HepG2 (cell line): ENCODE measurements around the gene ERCC2. TPM values are rescaled to one million over a fixed set of nuclear protein-coding genes. Genes with fewer than 3 reads are reported as not detected.

Source experiments
- ATAC-seq: fragments of 200-7000 bp; cut with Tn5 transposase; 3 replicates; pipeline ENCODE4 v1.9.1; 2020; ENCODE audit warnings: mild to moderate bottlenecking, moderate library complexity
- BruUV-seq: library from RNA; stranded (reverse); fragments of 400-500 nt; replicated peaks from 2 replicates; lab custom pipeline; 2021; lab: Mats Ljungman, UMichigan
- CTCF ChIA-PET: fragments of 300-600 bp; formaldehyde crosslinking; extraction: SDS; loops from one replicate; lab custom pipeline; 2021; ENCODE audit warnings: low total read pairs, inconsistent platforms, low intra/inter-chr PET ratio; lab: Yijun Ruan, JAX
- POLR2A ChIA-PET: fragments of 350-600 bp; sonication (Branson Sonifier 250); formaldehyde crosslinking; loops from one replicate; lab custom pipeline; 2020; ENCODE audit warnings: antibody characterized with exemption, inconsistent platforms; lab: Yijun Ruan, JAX
- DNase-seq: peaks from one replicate; pipeline ENCODE4 v3.0.0-alpha.2; 2015; ENCODE audit warnings: low spot score
- FAIRE-seq: peaks from 3 replicates; lab custom pipeline; 2011; peaks lifted over from hg19 to GRCh38; lab: Jason Lieb, UNC
- H2AFZ ChIP-seq: one replicate; pipeline ENCODE4 v1.6.1; 2011; ENCODE audit warnings: low read length, inconsistent platforms
- H3K27ac ChIP-seq: fragments of 300-600 bp; 3 replicates; pipeline ENCODE4 v1.8.0; 2011; ENCODE audit warnings: mixed run types, mild to moderate bottlenecking, mixed read lengths, low read length, inconsistent platforms; ENCODE audit not compliant: insufficient read depth; ENCODE audit errors: extremely low read length
- H3K27me3 ChIP-seq, 2 experiments: fragments of 200-600 bp in 1 of 2; 2 replicates in 1 of 2; 3 replicates in 1 of 2; pipeline versions ENCODE4 v1.6.0 to v1.8.0; 2011; ENCODE audit warnings: low read length in 2 of 2, mild to moderate bottlenecking in 2 of 2, moderate library complexity in 2 of 2, inconsistent platforms in 1 of 2; ENCODE audit not compliant: insufficient read depth in 2 of 2, control insufficient read depth in 1 of 2
- H3K36me3 ChIP-seq, 2 experiments: fragments of 200-600 bp in 1 of 2; replicated peaks in 1 of 2; 2 replicates in 1 of 2; 3 replicates in 1 of 2; pipeline versions ENCODE4 v1.5.1 to v1.8.0; 2011; ENCODE audit warnings: low read length in 2 of 2, inconsistent platforms in 1 of 2; ENCODE audit not compliant: insufficient read depth in 2 of 2, control insufficient read depth in 1 of 2
- H3K4me1 ChIP-seq: 2 replicates; pipeline ENCODE4 v1.5.1; 2012; ENCODE audit warnings: low read length, inconsistent platforms; ENCODE audit not compliant: insufficient read depth
- H3K4me2 ChIP-seq: 2 replicates; pipeline ENCODE4 v1.6.0; 2011; ENCODE audit warnings: low read depth, low read length, inconsistent platforms
- H3K4me3 ChIP-seq, 3 experiments: fragments of 200-600 bp in 1 of 3; sonication (generic), shearing (Covaris generic) in 1 of 3; replicated peaks in 1 of 3; 2 replicates each; pipeline ENCODE4 v1.5.1; 2011 to 2016; ENCODE audit warnings: low read length in 3 of 3, inconsistent platforms in 2 of 3, low read depth in 2 of 3, mild to moderate bottlenecking in 2 of 3, control low read depth in 1 of 3, mixed read lengths in 1 of 3; ENCODE audit not compliant: insufficient read depth in 1 of 3
- H3K79me2 ChIP-seq: one replicate; pipeline ENCODE4 v1.6.1; 2011; ENCODE audit warnings: low read length, inconsistent platforms; ENCODE audit not compliant: insufficient read depth
- H3K9ac ChIP-seq: 2 replicates; pipeline ENCODE4 v1.6.0; 2011; ENCODE audit warnings: mild to moderate bottlenecking, low read depth, low read length, inconsistent platforms; ENCODE audit not compliant: insufficient read depth
- H3K9me3 ChIP-seq: 2 replicates; pipeline ENCODE4 v1.5.1; 2012; ENCODE audit warnings: mild to moderate bottlenecking, low read length
- H4K20me1 ChIP-seq: 2 replicates; pipeline ENCODE4 v1.6.0; 2011; ENCODE audit warnings: inconsistent platforms, mild to moderate bottlenecking, low read length, moderate library complexity; ENCODE audit not compliant: insufficient read depth
- ARHGAP35 ChIP-seq: sonication (generic); formaldehyde crosslinking; IDR thresholded peaks from 2 replicates; pipeline ENCODE4 v1.9.0; 2022; ENCODE audit warnings: mild to moderate bottlenecking, inconsistent platforms, moderate library complexity, missing genetic modification reagents, borderline replicate concordance
- RXRA ChIP-seq: sonication (generic); formaldehyde crosslinking; IDR thresholded peaks from 2 replicates; pipeline ENCODE4 v1.5.1; 2020; ENCODE audit warnings: missing genetic modification reagents
- TBX2 ChIP-seq: sonication (generic); formaldehyde crosslinking; IDR thresholded peaks from 2 replicates; pipeline ENCODE4 v1.5.0; 2020; ENCODE audit warnings: missing genetic modification reagents, mild to moderate bottlenecking, borderline replicate concordance
- ZFP1 ChIP-seq: IDR thresholded peaks from 2 replicates; pipeline ENCODE4 v1.6.1; 2016
- ZKSCAN5 ChIP-seq: sonication (generic); formaldehyde crosslinking; IDR thresholded peaks from 2 replicates; pipeline ENCODE4 v1.5.1; 2020; ENCODE audit warnings: mild to moderate bottlenecking, missing genetic modification reagents
- ZNF331 ChIP-seq: sonication (generic); formaldehyde crosslinking; IDR thresholded peaks from 2 replicates; pipeline ENCODE4 v1.4.0; 2020; ENCODE audit warnings: missing genetic modification reagents
- ZNF350 ChIP-seq: sonication (generic); formaldehyde crosslinking; IDR thresholded peaks from 2 replicates; pipeline ENCODE4 v1.4.0; 2020; ENCODE audit warnings: mild to moderate bottlenecking, low read depth, missing genetic modification reagents, borderline replicate concordance
- ZNF484 ChIP-seq: sonication (generic); formaldehyde crosslinking; IDR thresholded peaks from 2 replicates; pipeline ENCODE4 v1.5.1; 2020; ENCODE audit warnings: mild to moderate bottlenecking, low read depth, missing genetic modification reagents, borderline replicate concordance
- ZNF556 ChIP-seq: sonication (generic); formaldehyde crosslinking; IDR thresholded peaks from 2 replicates; pipeline ENCODE4 v1.4.0; 2020; ENCODE audit warnings: mild to moderate bottlenecking, missing genetic modification reagents, borderline replicate concordance
- ZNF605 ChIP-seq: sonication (generic); formaldehyde crosslinking; IDR thresholded peaks from 2 replicates; pipeline ENCODE4 v1.8.0; 2022; ENCODE audit warnings: mild to moderate bottlenecking, missing genetic modification reagents
- WGBS: methylation state at CpG from one replicate; pipeline ENCODE4 v1.1.6; 2017; ENCODE audit warnings: low lambda C conversion rate; 5-methylcytosine and 5-hydroxymethylcytosine counted together
- in situ Hi-C: cut with HindIII; loops from 2 replicates; pipeline ENCODE4 v1.10.0; 2017; ENCODE audit warnings: low pct_unique_long_range_greater_than_20kb; ENCODE audit not compliant: extremely low pct_ligation_motif_present
- intact Hi-C: fragments of 100-400 bp; cut with micrococcal nuclease; formaldehyde crosslinking; loops from one replicate; pipeline ENCODE4 v1.10.0; 2022; ENCODE audit not compliant: unreplicated experiment
- polyA plus RNA-seq, 8 experiments: library from polyadenylated mRNA; depleted of rRNA in 3 of 8; stranded (reverse) in 7 of 8; unstranded in 1 of 8; fragments of >200 nt; fragmentation: Illumina TruSeq in 4 of 8; extraction: Trizol in 4 of 8; gene quantifications; 2 replicates each; pipeline versions ENCODE4 v1.2.1 to v1.2.3, GENCODE V29; 2011 to 2016; ENCODE audit warnings: low read depth in 4 of 8, missing spikeins in 1 of 8, mixed read lengths in 1 of 8; ENCODE audit not compliant: insufficient read depth in 1 of 8
- total RNA-seq, 5 experiments: library from RNA; depleted of rRNA; stranded (reverse); fragments of >200 nt; fragmentation: Illumina TruSeq; extraction: Trizol; gene quantifications; 2 replicates each; pipeline ENCODE4 v1.2.3, GENCODE V29; 2016; ENCODE audit warnings: low read depth in 1 of 5

Gene ERCC2
- total and polyA plus RNA-seq, 2 of the 13 experiments (the other 11 are each of a cell fraction or from before 2014, with no cell fraction given) = 25.4 to 49.2 TPM

DNA sequence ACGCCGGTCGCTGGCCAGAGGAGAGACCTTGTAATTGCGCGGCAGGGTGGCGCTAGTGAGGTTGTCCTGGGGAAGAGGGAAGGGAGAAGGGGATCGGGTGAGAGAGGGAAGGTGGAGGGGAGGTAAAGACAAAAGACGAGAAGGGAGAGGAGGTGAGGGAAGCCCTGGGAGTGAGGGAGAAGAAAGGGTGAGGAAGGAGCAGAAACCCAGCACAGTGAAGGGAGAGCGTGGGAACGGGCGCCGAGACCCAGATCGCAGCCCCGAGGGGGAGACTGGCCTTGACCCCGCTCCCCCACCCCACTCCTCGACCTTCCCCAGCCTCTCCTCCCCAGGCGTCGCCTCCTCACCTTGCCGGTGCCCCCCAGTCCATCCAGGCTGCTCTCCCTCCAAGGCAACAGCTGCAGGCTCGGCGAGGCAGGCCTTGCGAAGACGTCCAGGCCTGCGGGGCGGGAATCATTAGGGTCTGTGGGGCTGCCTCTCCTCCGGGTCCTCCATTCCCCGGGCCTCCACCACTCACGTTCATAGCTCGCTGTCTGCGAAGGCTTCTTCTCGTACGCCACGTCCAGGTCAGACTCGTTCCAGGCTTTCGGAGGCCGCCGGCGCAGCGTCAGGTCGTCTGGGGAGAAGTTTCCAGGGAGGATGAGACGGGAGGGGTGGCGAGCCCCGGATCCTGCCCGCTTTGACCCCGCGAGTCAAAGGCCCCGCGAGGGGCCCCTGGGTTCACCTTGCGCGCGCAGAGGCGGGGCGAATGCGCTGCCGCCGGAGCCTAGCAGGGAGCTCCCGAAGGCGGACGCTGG, 25.6 kb upstream of the ERCC2 start:
- no TSS peak for BruUV-seq
- Histone ChIP-seq H3K27me3 (no peaks in the 10 kb centered on the region; a peak in 1 of 5 replicates), H3K79me2 (no peaks in the 10 kb centered on the region), H2AFZ (no peak overlapping the region), H3K4me2 (no peak overlapping the region), H3K9ac (no peak overlapping the region), H3K4me3 (no peak overlapping the region), H3K27ac (no peak overlapping the region), H3K4me1 (no peaks in the 10 kb centered on the region), H4K20me1 (no peaks in the 10 kb centered on the region), H3K9me3 (no peaks in the 10 kb centered on the region), H3K36me3 (peaks cover 0 to 3% of the 10 kb centered on the region in 2 experiments; a peak in 1 of 5 replicates)
- ATAC-seq (no peak), FAIRE-seq (no peak), DNase-seq (no peak)
- in situ Hi-C loops (no loop called here), intact Hi-C loops (no loop called here)
- 96% methylated on average over 59 of the region's 59 CpGs for WGBS
- CTCF ChIA-PET = no interaction called here
- POLR2A ChIA-PET = no interaction called here
- no peak for TF ChIP-seq ZKSCAN5
- TF ChIP-seq ZNF484 = no peak
- no peak for TF ChIP-seq ZNF556 (CRISPR knock-in tag)
- no peak for TF ChIP-seq ZNF605 (CRISPR knock-in tag)
- no peak for TF ChIP-seq ZNF331 (CRISPR knock-in tag)
- TF ChIP-seq RXRA = no peak
- TF ChIP-seq ARHGAP35 (CRISPR knock-in tag) = no peak
- no peak for TF ChIP-seq ZFP1
- no peak for TF ChIP-seq TBX2
- no peak for TF ChIP-seq ZNF350 (CRISPR knock-in tag)
